Fibroblast of mammary gland (primary cell): Measurements from ENCODE around the gene PLEKHH1.
"Not testable (repeated sequence)": the region's sequence is repeated elsewhere in the genome, so short reads cannot be mapped to it uniquely, and the experiment has no call there.

Experiments used
- DNase-seq: peaks from one replicate; pipeline ENCODE4 v3.0.0-alpha.2; 2010; ENCODE audit warnings: low read depth
- H3K4me3 ChIP-seq: 2 replicates; pipeline ENCODE4 v1.5.1; 2011; ENCODE audit warnings: low read depth, mild to moderate bottlenecking, low read length, moderate library complexity; ENCODE audit not compliant: control insufficient read depth
- TF ChIP-seq, protein P1 (sequence below): conservative IDR thresholded peaks from 2 replicates; pipeline ENCODE4 v1.5.1; 2011; ENCODE audit warnings: low read depth, low read length, inconsistent platforms; ENCODE audit not compliant: control insufficient read depth, insufficient read depth

Gene PLEKHH1

DNA sequence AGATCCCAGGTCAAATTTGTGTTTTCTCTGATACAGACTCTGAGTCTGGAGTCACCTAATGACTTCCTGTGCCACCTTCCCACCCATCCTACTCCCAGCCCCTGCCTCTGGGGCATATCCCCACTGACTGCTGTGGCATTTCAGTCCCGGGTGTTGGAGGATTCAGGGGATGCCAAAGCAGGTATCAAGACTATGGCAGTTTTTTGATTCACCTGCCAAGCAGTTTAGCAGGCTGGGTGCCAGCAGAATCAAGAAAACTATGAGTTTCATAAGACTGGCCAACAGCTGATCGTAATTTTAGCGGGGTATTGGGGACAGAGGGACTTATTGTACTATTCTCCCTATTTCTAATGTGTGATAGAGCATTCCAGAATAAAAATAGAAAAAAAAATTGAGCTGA is 4.6 kb downstream of the PLEKHH1 start:
- DNase-seq: no peak
- H3K4me3 ChIP-seq: no peak overlapping the region
- TF ChIP-seq, protein P1, sequence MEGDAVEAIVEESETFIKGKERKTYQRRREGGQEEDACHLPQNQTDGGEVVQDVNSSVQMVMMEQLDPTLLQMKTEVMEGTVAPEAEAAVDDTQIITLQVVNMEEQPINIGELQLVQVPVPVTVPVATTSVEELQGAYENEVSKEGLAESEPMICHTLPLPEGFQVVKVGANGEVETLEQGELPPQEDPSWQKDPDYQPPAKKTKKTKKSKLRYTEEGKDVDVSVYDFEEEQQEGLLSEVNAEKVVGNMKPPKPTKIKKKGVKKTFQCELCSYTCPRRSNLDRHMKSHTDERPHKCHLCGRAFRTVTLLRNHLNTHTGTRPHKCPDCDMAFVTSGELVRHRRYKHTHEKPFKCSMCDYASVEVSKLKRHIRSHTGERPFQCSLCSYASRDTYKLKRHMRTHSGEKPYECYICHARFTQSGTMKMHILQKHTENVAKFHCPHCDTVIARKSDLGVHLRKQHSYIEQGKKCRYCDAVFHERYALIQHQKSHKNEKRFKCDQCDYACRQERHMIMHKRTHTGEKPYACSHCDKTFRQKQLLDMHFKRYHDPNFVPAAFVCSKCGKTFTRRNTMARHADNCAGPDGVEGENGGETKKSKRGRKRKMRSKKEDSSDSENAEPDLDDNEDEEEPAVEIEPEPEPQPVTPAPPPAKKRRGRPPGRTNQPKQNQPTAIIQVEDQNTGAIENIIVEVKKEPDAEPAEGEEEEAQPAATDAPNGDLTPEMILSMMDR: no peak

DNA sequence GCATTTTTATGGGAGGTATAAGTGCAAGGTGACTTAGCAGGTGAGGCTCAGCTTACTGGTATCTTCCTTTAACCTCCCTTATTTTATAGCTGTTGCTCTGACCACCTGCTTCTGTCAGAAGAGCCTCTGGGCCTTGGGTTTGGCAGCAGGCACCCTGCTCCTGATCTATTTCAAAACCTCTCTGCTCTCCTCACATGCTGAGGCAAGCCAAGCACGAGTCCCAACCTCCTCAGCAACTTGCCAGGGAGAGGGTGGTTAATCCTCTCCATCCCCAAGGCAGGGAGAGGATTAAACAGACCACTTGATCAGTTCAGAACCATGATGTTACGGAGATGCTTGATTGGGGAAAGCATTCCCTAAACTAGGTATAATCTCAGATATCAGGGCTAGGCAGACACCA is 5.4 kb downstream of the PLEKHH1 start:
- no peak for DNase-seq
- H3K4me3 ChIP-seq: no peak overlapping the region
- TF ChIP-seq, protein P1: no peak

DNA sequence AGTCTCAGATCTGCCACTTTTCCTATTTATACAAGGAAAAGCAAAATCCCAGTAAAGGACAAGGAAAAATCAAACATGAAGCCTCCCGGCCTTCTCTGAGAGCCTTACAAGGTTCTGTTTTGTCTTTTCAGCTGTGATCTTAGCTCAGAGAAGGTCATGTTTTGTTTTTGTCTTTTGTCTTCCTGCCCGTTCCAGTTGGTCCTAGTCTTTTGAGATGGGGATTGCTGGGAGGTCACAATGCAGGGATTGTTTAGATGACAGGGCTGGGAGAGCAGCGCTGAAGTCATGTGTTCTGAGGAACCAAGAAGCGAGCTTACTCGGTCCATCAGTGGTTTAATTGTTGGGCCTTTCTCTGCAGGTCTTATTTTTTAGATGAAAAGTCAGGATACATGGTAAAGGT is 6.0 kb downstream of the PLEKHH1 start:
- no peak for DNase-seq
- TF ChIP-seq, protein P1: no peak
- H3K4me3 ChIP-seq: no peak overlapping the region

DNA sequence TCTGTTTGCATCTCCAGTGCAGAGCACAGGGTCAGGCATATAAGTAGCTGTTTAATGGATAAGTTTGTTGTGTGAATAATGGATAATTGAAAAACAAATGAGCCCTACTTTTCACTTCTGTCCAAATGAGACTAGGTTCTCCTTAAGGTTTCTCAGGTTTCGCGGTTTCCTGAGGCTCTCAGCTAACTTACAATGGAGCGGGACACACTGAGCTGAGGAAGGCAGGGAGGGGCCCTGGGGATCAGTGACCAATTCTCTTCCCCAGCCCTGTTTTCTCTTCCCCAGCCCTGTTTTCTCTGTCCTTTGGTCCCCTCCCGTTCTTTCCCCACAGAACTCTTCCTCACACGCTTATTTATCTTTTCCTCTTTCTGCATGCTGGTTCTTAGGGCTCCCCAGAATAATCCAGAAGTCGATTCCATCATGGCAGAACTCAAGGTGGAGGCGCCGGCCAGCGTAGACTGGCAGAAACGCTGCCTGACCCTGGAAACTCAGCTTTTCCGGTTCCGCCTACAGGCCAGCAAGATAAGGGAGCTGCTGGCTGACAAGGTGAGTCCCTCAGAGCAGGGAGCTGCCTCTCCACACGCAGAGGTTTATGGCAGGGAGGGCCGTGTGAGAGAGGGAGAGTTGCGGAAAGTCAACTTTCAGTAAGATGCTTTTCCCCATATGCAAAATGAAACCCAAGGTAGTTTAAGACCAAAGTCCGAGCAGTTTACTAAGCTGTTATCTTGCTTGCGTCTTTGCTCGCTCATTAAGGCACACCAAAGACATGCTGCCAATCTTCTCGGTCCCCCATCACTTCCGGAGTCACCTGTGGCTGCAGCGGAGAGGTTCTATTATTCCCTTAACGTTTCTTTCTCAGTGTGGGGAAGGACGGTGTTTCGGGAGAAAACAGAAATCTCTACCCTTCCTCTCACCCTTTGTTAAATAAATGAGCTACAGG is 8.6 kb downstream of the PLEKHH1 start:
- TF ChIP-seq, protein P1: no peak
- no peak overlapping the region for H3K4me3 ChIP-seq
- DNase-seq: no peak

DNA sequence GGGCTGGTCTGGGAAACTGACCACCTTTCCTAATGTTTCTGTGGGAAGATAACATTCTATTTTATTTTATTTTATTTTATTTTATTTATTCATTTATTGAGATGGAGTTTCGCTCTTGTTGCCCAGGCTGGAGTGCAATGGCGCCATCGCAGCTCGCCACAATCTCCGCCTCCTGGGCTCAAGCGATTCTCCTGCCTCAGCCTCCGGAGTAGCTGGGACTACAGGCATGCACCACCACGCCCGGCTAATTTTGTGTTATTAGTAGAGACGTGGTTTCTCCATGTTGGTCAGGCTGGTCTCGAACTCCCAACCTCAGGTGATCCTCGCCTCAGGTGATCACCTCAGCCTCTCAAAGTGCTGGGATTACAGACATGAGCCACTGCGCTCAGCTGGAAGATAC is 9.5 kb downstream of the PLEKHH1 start:
- H3K4me3 ChIP-seq, DNase-seq: not testable (repeated sequence)

DNA sequence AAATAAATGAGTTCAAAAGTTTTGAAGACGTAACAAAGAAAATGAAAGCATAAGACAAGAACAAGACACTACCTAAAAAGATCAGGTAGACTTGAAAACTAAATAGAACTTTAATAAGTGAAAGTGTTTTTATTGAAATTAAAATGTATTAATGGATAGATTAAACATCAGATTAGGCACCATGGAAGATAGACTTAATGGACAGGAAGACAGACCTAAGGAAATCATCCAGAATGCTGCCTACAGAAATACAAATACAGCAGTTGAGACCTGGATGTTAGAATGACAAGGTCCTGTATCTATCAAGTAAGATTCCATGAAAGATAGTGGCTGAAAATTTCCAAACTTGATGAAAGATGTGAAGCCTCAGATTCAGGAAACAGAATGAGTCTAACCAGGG is 11.5 kb downstream of the PLEKHH1 start:
- DNase-seq: no peak
- H3K4me3 ChIP-seq: no peak overlapping the region
- TF ChIP-seq, protein P1: no peak

DNA sequence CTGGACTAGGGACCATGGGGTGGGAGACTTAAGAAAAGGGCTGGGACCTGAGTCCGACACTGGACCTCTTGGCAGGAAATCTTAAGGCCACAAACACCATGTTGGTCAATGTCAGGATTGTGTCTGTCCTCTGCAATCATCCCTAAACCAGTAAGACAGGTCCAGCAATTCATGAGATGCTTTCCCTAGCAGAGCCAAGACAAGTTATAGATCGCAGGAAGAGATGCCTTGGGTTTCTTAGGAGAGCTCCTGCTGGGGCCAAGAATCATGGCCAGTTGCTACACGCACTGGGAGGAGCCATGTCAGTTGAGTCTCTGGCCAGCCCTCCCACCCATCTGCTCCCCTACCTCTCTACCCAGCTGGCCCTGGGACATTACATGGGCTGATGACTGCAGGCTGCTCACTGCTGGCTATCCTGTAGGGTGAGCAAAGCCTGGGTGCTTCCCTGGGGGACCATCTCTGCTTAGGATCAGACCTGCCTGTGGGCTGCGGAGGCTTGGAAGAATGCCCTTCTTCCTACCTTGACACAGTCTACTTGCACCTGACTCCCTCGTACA is 14.2 kb downstream of the PLEKHH1 start:
- TF ChIP-seq, protein P1: no peak
- no peak overlapping the region for H3K4me3 ChIP-seq
- no peak for DNase-seq
